A172 (cell line): ENCODE results near the gene ADH1C. TPM values are rescaled to one million over a fixed set of nuclear protein-coding genes. Genes with fewer than 3 reads are reported as not detected.
"Not testable (repeated sequence)": the region's sequence is repeated elsewhere in the genome, so short reads cannot be mapped to it uniquely, and the experiment has no call there.

ENCODE experiments used
- DNase-seq: peaks from one replicate; pipeline ENCODE4 v3.0.0-alpha.2; 2015; ENCODE audit warnings: low spot score
- total RNA-seq: library from RNA; depleted of rRNA; stranded (reverse); fragments of >200 nt; shearing (Covaris generic); gene quantifications from 2 replicates; pipeline ENCODE4 v1.2.3, GENCODE V29; 2014; rRNA removed

Gene ADH1C
- 0.05 TPM in 1 of 2 replicates, not detected in the other for total RNA-seq

GRCh38 chr4:99352602-99353537 lies at the start of gene ADH1C:
TSS of gene ADH1C (minus strand) at chr4:99352746. CDS start at chr4:99352675, 71 bp downstream.
- no peak for DNase-seq

GRCh38 chr4:99400831-99401230 lies 48.3 kb upstream of the ADH1C start:
- no peak for DNase-seq

- no peak for DNase-seq
Measured at GRCh38 chr4:99399017-99399416, 46.5 kb upstream of the ADH1C start.

GRCh38 chr4:99395595-99396364 lies 43.2 kb upstream of the ADH1C start:
- peak; percentile 4 for DNase-seq

- DNase-seq = no peak
Measured at GRCh38 chr4:99394896-99395295, 42.4 kb upstream of the ADH1C start.

GRCh38 chr4:99390055-99390454 lies 37.5 kb upstream of the ADH1C start:
- no peak for DNase-seq

GRCh38 chr4:99389606-99390005 lies 37.1 kb upstream of the ADH1C start:
- no peak for DNase-seq

GRCh38 chr4:99383833-99384392 lies 31.4 kb upstream of the ADH1C start:
- no peak for DNase-seq

GRCh38 chr4:99383399-99383798 lies 30.9 kb upstream of the ADH1C start:
- no peak for DNase-seq

- DNase-seq = no peak
Measured at GRCh38 chr4:99382745-99383360, 30.3 kb upstream of the ADH1C start.

GRCh38 chr4:99381588-99382175 lies 29.1 kb upstream of the ADH1C start:
- DNase-seq = no peak

- no peak for DNase-seq
Measured at GRCh38 chr4:99379571-99379970, 27.0 kb upstream of the ADH1C start.

- DNase-seq = no peak
Measured at GRCh38 chr4:99378876-99379275, 26.3 kb upstream of the ADH1C start.

- not testable (repeated sequence) for DNase-seq
Measured at GRCh38 chr4:99377341-99377740, 24.8 kb upstream of the ADH1C start.

GRCh38 chr4:99372464-99372863 lies 19.9 kb upstream of the ADH1C start:
- DNase-seq = not testable (repeated sequence)

- not testable (repeated sequence) for DNase-seq
Measured at GRCh38 chr4:99367817-99368216, 15.3 kb upstream of the ADH1C start.

- no peak for DNase-seq
Measured at GRCh38 chr4:99366491-99366890, 13.9 kb upstream of the ADH1C start.

- DNase-seq = no peak
Measured at GRCh38 chr4:99362768-99363167, 10.2 kb upstream of the ADH1C start.

GRCh38 chr4:99361899-99362275 lies 9.3 kb upstream of the ADH1C start:
- no peak for DNase-seq

- DNase-seq = no peak
Measured at GRCh38 chr4:99361268-99361898, 8.8 kb upstream of the ADH1C start.
